HCT116 (cell line): ENCODE measurements around the gene PNPLA2. TPM values are rescaled to one million over a fixed set of nuclear protein-coding genes. Genes with fewer than 3 reads are reported as not detected.

ENCODE experiments used
- ATAC-seq: fragments of 200-7000 bp; cut with Tn5 transposase; 2 replicates; pipeline ENCODE4 v1.9.1; 2020; ENCODE audit warnings: mild to moderate bottlenecking, moderate library complexity
- BruUV-seq: library from RNA; stranded (reverse); fragments of 400-500 nt; replicated peaks from 2 replicates; lab custom pipeline; 2021; lab: Mats Ljungman, UMichigan
- CTCF ChIA-PET: fragments of 300-600 bp; sonication (Branson Sonifier 250); formaldehyde crosslinking; loops from one replicate; lab custom pipeline; 2021; ENCODE audit warnings: antibody characterized with exemption; lab: Charles Lee
- POLR2A ChIA-PET: fragments of 300-600, 350-600 bp; sonication (Branson Sonifier 250); formaldehyde crosslinking; loops from one replicate; lab custom pipeline; 2021; ENCODE audit warnings: antibody characterized with exemption; lab: Charles Lee
- RAD21 ChIA-PET, 2 experiments: fragments of 300-600 bp; sonication (Branson Sonifier 250); formaldehyde crosslinking; loops; one replicate each; lab custom pipeline; 2023; ENCODE audit warnings: low total read pairs in 2 of 2; ENCODE audit not compliant: uncharacterized antibody in 2 of 2, unreplicated experiment in 2 of 2, low non-redundant PET in 1 of 2; lab: Charles Lee
- DNase-seq: peaks from one replicate; pipeline ENCODE4 v3.0.0-alpha.2; 2010; ENCODE audit warnings: low read depth, low spot score
- H2AFZ ChIP-seq: fragments of 200-600 bp; shearing (Covaris generic), sonication (generic); 2 replicates; pipeline ENCODE4 v1.6.1; 2017; ENCODE audit warnings: low read depth, mixed run types, mixed read lengths, antibody characterized with exemption, low read length; ENCODE audit not compliant: poor library complexity, severe bottlenecking
- H3K27ac ChIP-seq: 2 replicates; pipeline ENCODE4 v1.5.1; 2012; ENCODE audit warnings: low read depth, low read length
- H3K27me3 ChIP-seq: fragments of 200-600 bp; sonication (generic); 2 replicates; pipeline ENCODE4 v1.6.1; 2016; ENCODE audit warnings: mixed run types, low read length, mixed read lengths; ENCODE audit not compliant: insufficient read depth
- H3K36me3 ChIP-seq, 2 experiments: fragments of 200-500 bp in 1 of 2; fragments of 200-600 bp in 1 of 2; sonication (Bioruptor generic) in 1 of 2; sonication (generic) in 1 of 2; 2 replicates each; pipeline versions ENCODE4 v1.5.1 to v1.6.1; 2014 to 2016; ENCODE audit warnings: low read length in 2 of 2, inconsistent platforms in 1 of 2, mixed read lengths in 1 of 2, mixed run types in 1 of 2; ENCODE audit not compliant: insufficient read depth in 2 of 2, control insufficient read depth in 1 of 2
- H3K4me1 ChIP-seq, 2 experiments: fragments of 200-600 bp in 1 of 2; sonication (generic) in 1 of 2; 2 replicates each; pipeline versions ENCODE4 v1.5.1 to v1.6.1; 2012 to 2017; ENCODE audit warnings: low read length in 2 of 2, inconsistent platforms in 1 of 2, mild to moderate bottlenecking in 1 of 2, mixed read lengths in 1 of 2, mixed run types in 1 of 2, moderate library complexity in 1 of 2; ENCODE audit not compliant: insufficient read depth in 2 of 2, control insufficient read depth in 1 of 2
- H3K4me2 ChIP-seq: fragments of 200-600 bp; sonication (generic); 2 replicates; pipeline ENCODE4 v1.6.1; 2017; ENCODE audit warnings: mixed run types, low read length, mixed read lengths
- H3K4me3 ChIP-seq, 2 experiments: fragments of 200-600 bp in 1 of 2; sonication (generic) in 1 of 2; replicated peaks in 1 of 2; 2 replicates each; pipeline ENCODE4 v1.5.1; 2011 to 2016; ENCODE audit warnings: low read length in 2 of 2, control low read depth in 1 of 2, low read depth in 1 of 2, mild to moderate bottlenecking in 1 of 2, mixed read lengths in 1 of 2, mixed run types in 1 of 2
- H3K79me2 ChIP-seq: fragments of 200-600 bp; sonication (generic); 2 replicates; pipeline ENCODE4 v1.6.1; 2017; ENCODE audit warnings: mild to moderate bottlenecking, mixed run types, low read length, moderate library complexity, mixed read lengths; ENCODE audit not compliant: insufficient read depth
- H3K9ac ChIP-seq: fragments of 200-600 bp; sonication (generic); 2 replicates; pipeline ENCODE4 v1.6.1; 2016; ENCODE audit warnings: low read length, mixed read lengths
- H3K9me2 ChIP-seq: fragments of 200-600 bp; sonication (generic), shearing (Covaris generic); 2 replicates; pipeline ENCODE4 v1.6.1; 2017; ENCODE audit warnings: mixed run types, mild to moderate bottlenecking, moderate library complexity; ENCODE audit not compliant: insufficient read depth
- H3K9me3 ChIP-seq, 2 experiments: fragments of 200-500 bp in 1 of 2; fragments of 200-600 bp in 1 of 2; sonication (Bioruptor generic) in 1 of 2; sonication (generic) in 1 of 2; 2 replicates each; pipeline ENCODE4 v1.6.1; 2014 to 2017; ENCODE audit warnings: low read length in 2 of 2, mixed read lengths in 2 of 2, inconsistent platforms in 1 of 2, low read depth in 1 of 2, mild to moderate bottlenecking in 1 of 2, mixed run types in 1 of 2, moderate library complexity in 1 of 2; ENCODE audit not compliant: control insufficient read depth in 1 of 2, insufficient read depth in 1 of 2
- H4K20me1 ChIP-seq: fragments of 200-600 bp; sonication (generic), shearing (Covaris generic); 2 replicates; pipeline ENCODE4 v1.6.1; 2017; ENCODE audit warnings: mixed run types, mild to moderate bottlenecking, moderate library complexity; ENCODE audit not compliant: insufficient read depth
- CBX3 ChIP-seq: IDR thresholded peaks from 2 replicates; pipeline ENCODE4 v1.6.1; 2012; ENCODE audit warnings: low read depth
- CEBPB ChIP-seq: IDR thresholded peaks from 2 replicates; pipeline ENCODE4 v1.6.1; 2012; ENCODE audit warnings: low read depth
- EGR1 ChIP-seq: IDR thresholded peaks from 2 replicates; pipeline ENCODE4 v1.6.1; 2012; ENCODE audit warnings: low read depth
- ELF1 ChIP-seq: IDR thresholded peaks from 2 replicates; pipeline ENCODE4 v1.6.1; 2012; ENCODE audit warnings: low read depth, borderline replicate concordance
- EZH2phosphoT487 ChIP-seq: fragments of 200-600 bp; IDR thresholded peaks from 2 replicates; pipeline ENCODE4 v1.6.1; 2018; ENCODE audit warnings: antibody characterized with exemption, borderline replicate concordance
- FOSL1 ChIP-seq: IDR thresholded peaks from 2 replicates; pipeline ENCODE4 v1.6.1; 2012; ENCODE audit warnings: low read depth
- POLR2A ChIP-seq: IDR thresholded peaks from 2 replicates; pipeline ENCODE4 v1.7.0; 2011; ENCODE audit warnings: borderline replicate concordance; ENCODE audit not compliant: insufficient read depth, insufficient read length; ENCODE audit errors: extremely low read depth
- POLR2AphosphoS5 ChIP-seq: IDR thresholded peaks from 2 replicates; pipeline ENCODE4 v1.6.1; 2011; ENCODE audit warnings: mild to moderate bottlenecking, low read depth, low read length, moderate library complexity
- RAD21 ChIP-seq: IDR thresholded peaks from 2 replicates; pipeline ENCODE4 v1.6.1; 2012; ENCODE audit warnings: low read depth, mild to moderate bottlenecking
- SIN3A ChIP-seq: IDR thresholded peaks from 2 replicates; pipeline ENCODE4 v1.6.1; 2012; ENCODE audit warnings: low read depth
- SP1 ChIP-seq: IDR thresholded peaks from 2 replicates; pipeline ENCODE4 v1.6.1; 2012; ENCODE audit warnings: low read depth
- SRF ChIP-seq: IDR thresholded peaks from 2 replicates; pipeline ENCODE4 v1.6.1; 2012; ENCODE audit warnings: low read depth
- TCF7L2 ChIP-seq: IDR thresholded peaks from 2 replicates; pipeline ENCODE4 v1.7.0; 2011; ENCODE audit warnings: borderline replicate concordance, inconsistent platforms; ENCODE audit not compliant: insufficient read depth, insufficient read length; ENCODE audit errors: extremely low read depth
- YY1 ChIP-seq: IDR thresholded peaks from 2 replicates; pipeline ENCODE4 v1.6.1; 2011; ENCODE audit warnings: low read length, low read depth, moderate library complexity, mild to moderate bottlenecking; ENCODE audit not compliant: insufficient replicate concordance; ENCODE audit errors: extremely low read depth
- ZFX ChIP-seq: fragments of 450-650 bp; IDR thresholded peaks from 2 replicates; pipeline ENCODE4 v1.6.1; 2017
- ZNF274 ChIP-seq: fragments of 200-500 bp; sonication (Bioruptor generic); IDR thresholded peaks from 2 replicates; pipeline ENCODE4 v1.6.1; 2014; ENCODE audit warnings: mild to moderate bottlenecking, low read depth, low read length, inconsistent platforms
- intact Hi-C: fragments of 100-400 bp; cut with micrococcal nuclease; formaldehyde crosslinking; loops from 2 replicates; pipeline ENCODE4 v1.10.0; 2022
- total RNA-seq: library from RNA; stranded (reverse); gene quantifications from one replicate; pipeline ENCODE4 v1.2.1, GENCODE V29; 2021; ENCODE audit not compliant: unreplicated experiment
- TF ChIP-seq, protein P1 (sequence below): IDR thresholded peaks from 2 replicates; pipeline ENCODE4 v1.6.1; 2012
- TF ChIP-seq, protein P2 (sequence below): IDR thresholded peaks from 2 replicates; pipeline ENCODE4 v1.6.1; 2012
- TF ChIP-seq, protein P3 (sequence below), 3 experiments: fragments of 200-600 bp in 1 of 3; sonication (generic) in 1 of 3; IDR thresholded peaks in 2 of 3; conservative IDR thresholded peaks in 1 of 3; 2 replicates each; pipeline ENCODE4 v1.5.1; 2012 to 2017; ENCODE audit warnings: low read depth in 2 of 3, low read length in 2 of 3, antibody characterized with exemption in 1 of 3, borderline replicate concordance in 1 of 3, control low read depth in 1 of 3, mild to moderate bottlenecking in 1 of 3, mixed read lengths in 1 of 3, mixed run types in 1 of 3, moderate library complexity in 1 of 3; ENCODE audit not compliant: insufficient read depth in 1 of 3
- TF ChIP-seq, protein P4 (sequence below): IDR thresholded peaks from 2 replicates; pipeline ENCODE4 v1.6.1; 2012; ENCODE audit warnings: low read depth

Gene PNPLA2
- total RNA-seq, 1 experiment from 2014 or later = 124 TPM

DNA sequence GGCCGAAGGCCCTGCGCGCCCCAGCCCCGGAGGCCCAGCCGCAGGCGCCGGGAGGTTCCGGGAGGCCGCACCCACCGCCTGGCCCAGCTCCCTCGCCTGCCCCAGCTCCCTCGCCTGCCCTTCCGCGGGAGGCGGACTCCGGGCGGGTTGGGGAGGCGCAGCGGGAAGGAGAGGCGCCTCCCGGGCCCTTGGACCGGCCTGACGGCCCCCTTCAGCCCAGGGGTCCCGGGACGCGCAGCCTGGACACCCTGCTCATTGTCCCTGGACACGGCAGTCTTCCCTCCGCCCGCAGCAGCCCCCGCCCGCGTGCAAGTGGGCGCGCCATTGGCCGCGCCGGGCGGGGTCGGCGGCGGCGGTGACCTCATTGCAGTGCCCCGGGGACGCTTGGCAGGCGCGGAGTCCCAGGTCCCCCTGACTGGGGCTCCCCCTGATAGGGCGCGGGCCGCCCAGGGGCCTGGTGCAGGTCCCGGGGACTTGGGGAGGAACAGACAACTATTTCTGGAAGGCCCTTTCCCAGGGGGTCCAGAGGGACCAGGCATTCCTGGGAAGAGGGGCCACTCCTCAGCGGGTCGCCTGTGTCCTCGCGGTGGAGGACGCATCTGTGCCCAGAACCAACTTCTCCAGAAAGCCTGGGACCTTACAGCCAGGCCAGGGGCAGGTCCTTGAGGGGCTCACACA, 14.5 kb downstream of the PNPLA2 start:
- intact Hi-C loops = no loop called here
- POLR2A ChIA-PET = interaction anchor here (1.0 to 2.2 kb wide), 4 partner anchors 10 to 13 kb away, joined by 3 to 26 read pairs (median 10); partner anchors contain the start of gene PNPLA2
- no peaks in the 10 kb centered on the region for H3K27me3 ChIP-seq
- H3K9me3 ChIP-seq = no peaks in the 10 kb centered on the region
- RAD21 ChIA-PET = no interaction called here
- H2AFZ ChIP-seq = no peak overlapping the region
- DNase-seq (no peak), ATAC-seq (peak; percentile 2; the same call in 1 of the 2 replicates)
- H3K9me2 ChIP-seq = no peaks in the 10 kb centered on the region
- H3K4me3 ChIP-seq = peak overlapping the region; percentile 82 to 90
- CTCF ChIA-PET = no interaction called here
- H3K9ac ChIP-seq = peak overlapping the region; percentile 93
- BruUV-seq = no TSS peak
- TF ChIP-seq ELF1 (no peak), CEBPB (no peak), CBX3 (no peak), ZNF274 (no peak), FOSL1 (no peak), YY1 (no peak), SIN3A (no peak), EGR1 (no peak), SP1 (no peak), TCF7L2 (no peak), ZFX (no peak), POLR2A (no peak), RAD21 (no peak), SRF (no peak), POLR2AphosphoS5 (no peak), EZH2phosphoT487 (no peak)
- TF ChIP-seq, protein P1, sequence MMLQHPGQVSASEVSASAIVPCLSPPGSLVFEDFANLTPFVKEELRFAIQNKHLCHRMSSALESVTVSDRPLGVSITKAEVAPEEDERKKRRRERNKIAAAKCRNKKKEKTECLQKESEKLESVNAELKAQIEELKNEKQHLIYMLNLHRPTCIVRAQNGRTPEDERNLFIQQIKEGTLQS = no peak
- TF ChIP-seq, protein P2, sequence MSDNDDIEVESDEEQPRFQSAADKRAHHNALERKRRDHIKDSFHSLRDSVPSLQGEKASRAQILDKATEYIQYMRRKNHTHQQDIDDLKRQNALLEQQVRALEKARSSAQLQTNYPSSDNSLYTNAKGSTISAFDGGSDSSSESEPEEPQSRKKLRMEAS = no peak
- TF ChIP-seq, protein P3, sequence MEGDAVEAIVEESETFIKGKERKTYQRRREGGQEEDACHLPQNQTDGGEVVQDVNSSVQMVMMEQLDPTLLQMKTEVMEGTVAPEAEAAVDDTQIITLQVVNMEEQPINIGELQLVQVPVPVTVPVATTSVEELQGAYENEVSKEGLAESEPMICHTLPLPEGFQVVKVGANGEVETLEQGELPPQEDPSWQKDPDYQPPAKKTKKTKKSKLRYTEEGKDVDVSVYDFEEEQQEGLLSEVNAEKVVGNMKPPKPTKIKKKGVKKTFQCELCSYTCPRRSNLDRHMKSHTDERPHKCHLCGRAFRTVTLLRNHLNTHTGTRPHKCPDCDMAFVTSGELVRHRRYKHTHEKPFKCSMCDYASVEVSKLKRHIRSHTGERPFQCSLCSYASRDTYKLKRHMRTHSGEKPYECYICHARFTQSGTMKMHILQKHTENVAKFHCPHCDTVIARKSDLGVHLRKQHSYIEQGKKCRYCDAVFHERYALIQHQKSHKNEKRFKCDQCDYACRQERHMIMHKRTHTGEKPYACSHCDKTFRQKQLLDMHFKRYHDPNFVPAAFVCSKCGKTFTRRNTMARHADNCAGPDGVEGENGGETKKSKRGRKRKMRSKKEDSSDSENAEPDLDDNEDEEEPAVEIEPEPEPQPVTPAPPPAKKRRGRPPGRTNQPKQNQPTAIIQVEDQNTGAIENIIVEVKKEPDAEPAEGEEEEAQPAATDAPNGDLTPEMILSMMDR (IDR thresholded peaks at IDR 0.05 in 2 of 3, conservative IDR thresholded peaks at IDR 0.05 in 1 of 3; ENCODE audit: borderline replicate concordance in 1 of 3, insufficient read depth in 1 of 3, low read depth in 2 of 3, low read length in 2 of 3) = no peak
- TF ChIP-seq, protein P4, sequence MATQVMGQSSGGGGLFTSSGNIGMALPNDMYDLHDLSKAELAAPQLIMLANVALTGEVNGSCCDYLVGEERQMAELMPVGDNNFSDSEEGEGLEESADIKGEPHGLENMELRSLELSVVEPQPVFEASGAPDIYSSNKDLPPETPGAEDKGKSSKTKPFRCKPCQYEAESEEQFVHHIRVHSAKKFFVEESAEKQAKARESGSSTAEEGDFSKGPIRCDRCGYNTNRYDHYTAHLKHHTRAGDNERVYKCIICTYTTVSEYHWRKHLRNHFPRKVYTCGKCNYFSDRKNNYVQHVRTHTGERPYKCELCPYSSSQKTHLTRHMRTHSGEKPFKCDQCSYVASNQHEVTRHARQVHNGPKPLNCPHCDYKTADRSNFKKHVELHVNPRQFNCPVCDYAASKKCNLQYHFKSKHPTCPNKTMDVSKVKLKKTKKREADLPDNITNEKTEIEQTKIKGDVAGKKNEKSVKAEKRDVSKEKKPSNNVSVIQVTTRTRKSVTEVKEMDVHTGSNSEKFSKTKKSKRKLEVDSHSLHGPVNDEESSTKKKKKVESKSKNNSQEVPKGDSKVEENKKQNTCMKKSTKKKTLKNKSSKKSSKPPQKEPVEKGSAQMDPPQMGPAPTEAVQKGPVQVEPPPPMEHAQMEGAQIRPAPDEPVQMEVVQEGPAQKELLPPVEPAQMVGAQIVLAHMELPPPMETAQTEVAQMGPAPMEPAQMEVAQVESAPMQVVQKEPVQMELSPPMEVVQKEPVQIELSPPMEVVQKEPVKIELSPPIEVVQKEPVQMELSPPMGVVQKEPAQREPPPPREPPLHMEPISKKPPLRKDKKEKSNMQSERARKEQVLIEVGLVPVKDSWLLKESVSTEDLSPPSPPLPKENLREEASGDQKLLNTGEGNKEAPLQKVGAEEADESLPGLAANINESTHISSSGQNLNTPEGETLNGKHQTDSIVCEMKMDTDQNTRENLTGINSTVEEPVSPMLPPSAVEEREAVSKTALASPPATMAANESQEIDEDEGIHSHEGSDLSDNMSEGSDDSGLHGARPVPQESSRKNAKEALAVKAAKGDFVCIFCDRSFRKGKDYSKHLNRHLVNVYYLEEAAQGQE = no peak
- H4K20me1 ChIP-seq = peaks cover 6% of the 10 kb centered on the region; the same call in 1 of the 2 replicates
- peak overlapping the region; percentile 96 for H3K4me2 ChIP-seq
- peaks cover 54% of the 10 kb centered on the region for H3K79me2 ChIP-seq
- H3K27ac ChIP-seq = peak overlapping the region; percentile 96
- H3K36me3 ChIP-seq = peaks cover 3 to 21% of the 10 kb centered on the region in 2 experiments; a peak in 2 of 4 replicates
- peaks cover 23 to 59% of the 10 kb centered on the region in 2 experiments for H3K4me1 ChIP-seq
